AG04450 (cell line): Measurements from ENCODE around the gene SOST. TPM values are rescaled to one million over a fixed set of nuclear protein-coding genes. Genes with fewer than 3 reads are reported as not detected.

ENCODE experiments used
- CTCF ChIA-PET: fragments of 300-600, 350-600 bp; formaldehyde crosslinking; extraction: SDS; loops from one replicate; lab custom pipeline; 2022; ENCODE audit warnings: antibody characterized with exemption, inconsistent platforms; lab: Charles Lee
- POLR2A ChIA-PET: fragments of 350-600 bp; formaldehyde crosslinking; extraction: SDS; loops from one replicate; lab custom pipeline; 2021; ENCODE audit warnings: antibody characterized with exemption, inconsistent platforms; lab: Yijun Ruan, JAX
- DNase-seq: peaks from one replicate; pipeline ENCODE4 v3.0.0-alpha.2; 2011; ENCODE audit warnings: low read depth, low spot score
- H3K27ac ChIP-seq: one replicate; pipeline ENCODE4 v1.5.1; 2012; ENCODE audit warnings: low read depth, low read length, control low read depth
- H3K27me3 ChIP-seq: one replicate; pipeline ENCODE4 v1.6.0; 2012; ENCODE audit warnings: low read length; ENCODE audit not compliant: control insufficient read depth, insufficient read depth
- H3K4me3 ChIP-seq: 2 replicates; pipeline ENCODE4 v1.5.1; 2011; ENCODE audit warnings: mild to moderate bottlenecking, low read depth, low read length, control low read depth
- H3K9me3 ChIP-seq: 2 replicates; pipeline ENCODE4 v1.5.1; 2012; ENCODE audit warnings: low read length; ENCODE audit not compliant: control insufficient read depth, insufficient read depth
- polyA plus RNA-seq: library from polyadenylated mRNA; depleted of rRNA; stranded (reverse); fragments of >200 nt; gene quantifications from 2 replicates; pipeline ENCODE4 v1.2.3, GENCODE V29; 2011
- TF ChIP-seq, protein P1 (sequence below): IDR thresholded peaks from 2 replicates; pipeline ENCODE4 v1.5.1; 2011; ENCODE audit warnings: low read depth, low read length, control low read depth, inconsistent platforms

SOST gene
- polyA plus RNA-seq, 1 experiment = not detected

DNA sequence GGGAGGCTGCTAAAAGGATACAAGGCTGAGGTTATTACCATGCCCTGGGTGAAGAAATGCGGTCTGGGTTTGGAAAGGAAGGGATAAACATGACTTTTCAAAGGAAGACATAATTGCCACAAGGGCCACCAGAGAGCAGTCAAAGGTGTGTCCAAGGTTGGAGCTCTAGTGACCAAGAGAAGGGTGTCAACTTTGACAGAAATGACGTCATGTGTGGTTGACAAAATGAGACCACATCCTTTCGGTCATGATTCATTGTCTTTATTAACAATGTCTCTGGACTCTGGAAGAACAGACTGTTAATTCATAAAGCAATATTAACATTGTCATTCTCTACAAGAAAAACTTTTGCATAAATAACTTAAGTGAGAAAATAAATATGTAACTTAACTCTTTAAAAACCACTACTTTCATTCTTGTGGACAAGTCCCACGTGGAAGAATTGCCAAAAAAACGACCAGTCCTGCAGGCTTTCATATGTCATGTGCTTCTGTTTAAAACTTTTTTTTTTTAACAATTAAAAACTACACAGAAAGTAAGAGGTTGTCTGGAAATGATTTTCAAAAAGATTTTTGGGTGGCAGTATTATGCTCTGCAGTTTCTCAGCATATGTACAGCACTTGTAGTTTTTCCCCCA lies 5.0 kb downstream of the SOST start:
- CTCF ChIA-PET = no interaction called here
- Histone ChIP-seq H3K27ac (no peak overlapping the region), H3K27me3 (peaks cover 26% of the 10 kb centered on the region), H3K4me3 (no peak overlapping the region), H3K9me3 (no peaks in the 10 kb centered on the region)
- TF ChIP-seq, protein P1, sequence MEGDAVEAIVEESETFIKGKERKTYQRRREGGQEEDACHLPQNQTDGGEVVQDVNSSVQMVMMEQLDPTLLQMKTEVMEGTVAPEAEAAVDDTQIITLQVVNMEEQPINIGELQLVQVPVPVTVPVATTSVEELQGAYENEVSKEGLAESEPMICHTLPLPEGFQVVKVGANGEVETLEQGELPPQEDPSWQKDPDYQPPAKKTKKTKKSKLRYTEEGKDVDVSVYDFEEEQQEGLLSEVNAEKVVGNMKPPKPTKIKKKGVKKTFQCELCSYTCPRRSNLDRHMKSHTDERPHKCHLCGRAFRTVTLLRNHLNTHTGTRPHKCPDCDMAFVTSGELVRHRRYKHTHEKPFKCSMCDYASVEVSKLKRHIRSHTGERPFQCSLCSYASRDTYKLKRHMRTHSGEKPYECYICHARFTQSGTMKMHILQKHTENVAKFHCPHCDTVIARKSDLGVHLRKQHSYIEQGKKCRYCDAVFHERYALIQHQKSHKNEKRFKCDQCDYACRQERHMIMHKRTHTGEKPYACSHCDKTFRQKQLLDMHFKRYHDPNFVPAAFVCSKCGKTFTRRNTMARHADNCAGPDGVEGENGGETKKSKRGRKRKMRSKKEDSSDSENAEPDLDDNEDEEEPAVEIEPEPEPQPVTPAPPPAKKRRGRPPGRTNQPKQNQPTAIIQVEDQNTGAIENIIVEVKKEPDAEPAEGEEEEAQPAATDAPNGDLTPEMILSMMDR = no peak
- POLR2A ChIA-PET = no interaction called here
- DNase-seq = no peak

DNA sequence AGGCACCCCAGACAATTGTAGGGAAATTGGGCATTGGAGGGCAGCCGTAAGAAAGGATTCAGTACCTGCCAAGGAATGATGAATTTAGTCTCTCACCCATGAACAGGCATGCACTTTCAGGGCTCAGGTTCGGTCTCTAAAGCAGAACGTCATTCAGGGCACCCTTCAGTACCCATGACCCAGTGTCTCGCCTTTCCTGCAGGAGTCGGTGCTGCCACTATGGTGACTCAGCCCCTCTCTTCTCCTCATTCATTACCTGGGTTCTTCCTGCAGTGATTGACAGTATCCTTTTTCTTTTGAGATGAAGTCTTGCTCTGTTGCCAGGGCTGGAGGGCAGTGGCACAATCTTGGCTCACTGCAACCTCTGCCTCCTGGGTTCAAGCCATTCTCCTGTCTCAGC lies 8.4 kb downstream of the SOST start:
- Histone ChIP-seq H3K9me3 (no peaks in the 10 kb centered on the region), H3K27me3 (peaks cover 4% of the 10 kb centered on the region), H3K4me3 (no peak overlapping the region), H3K27ac (no peak overlapping the region)
- TF ChIP-seq, protein P1 = no peak
- ChIA-PET POLR2A (no interaction called here), CTCF (interaction anchor here (0.8 to 1.7 kb wide), 5 partner anchors 9 to 55 kb away, joined by 4 to 8 read pairs (median 4); partner anchors contain the start of gene SOST)
- no peak for DNase-seq

DNA sequence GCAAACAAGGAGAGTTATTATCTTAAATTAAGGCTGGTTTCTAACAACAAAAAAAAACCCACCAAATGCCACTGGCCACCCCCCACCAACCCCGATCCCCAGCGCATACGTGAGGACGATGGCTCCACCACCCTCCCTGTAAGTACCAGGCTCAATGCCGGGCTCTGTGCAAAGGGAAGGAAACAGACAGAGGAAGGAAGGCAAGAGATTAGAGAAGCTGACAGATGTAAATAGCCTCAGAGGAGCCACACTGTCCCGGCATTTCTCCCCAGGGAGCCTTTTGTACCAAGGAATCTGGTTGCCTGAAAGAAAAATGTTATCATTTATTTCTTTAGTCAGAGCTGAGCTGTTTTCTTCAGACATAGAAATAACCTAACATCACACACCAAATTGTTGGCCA lies 13.1 kb downstream of the SOST start:
- Histone ChIP-seq H3K27ac (no peak overlapping the region), H3K9me3 (no peaks in the 10 kb centered on the region), H3K27me3 (peaks cover 2% of the 10 kb centered on the region), H3K4me3 (no peak overlapping the region)
- no peak for DNase-seq
- CTCF ChIA-PET = interaction anchor here (0.9 to 1.3 kb wide), 3 partner anchors 14 to 51 kb away, joined by 3 to 6 read pairs (median 3); no protein-coding TSS in a partner anchor
- TF ChIP-seq, protein P1 = no peak
- POLR2A ChIA-PET = no interaction called here

DNA sequence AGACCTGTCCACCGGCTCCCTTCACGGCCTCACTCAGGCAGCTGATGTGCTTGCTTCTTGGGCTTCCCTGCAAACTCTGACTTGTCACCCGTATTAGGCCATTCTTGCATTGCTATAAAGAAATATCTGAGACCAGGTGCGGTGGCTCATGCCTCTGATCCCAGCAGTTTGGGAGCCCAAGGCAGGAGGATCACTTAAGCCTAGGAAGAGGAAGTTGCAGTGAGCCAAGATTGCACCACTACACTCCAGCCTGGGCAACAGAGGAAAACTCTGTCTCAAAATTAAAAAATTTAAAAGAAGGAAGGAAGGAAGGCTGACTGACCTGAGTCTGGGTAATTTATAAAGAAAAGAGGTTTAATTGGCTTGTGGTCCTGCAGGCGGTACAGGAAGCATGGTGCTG lies 17.0 kb downstream of the SOST start:
- no peak overlapping the region for H3K27ac ChIP-seq
- H3K4me3 ChIP-seq = no peak overlapping the region
- no peak for DNase-seq
- POLR2A ChIA-PET = interaction anchor here (0.6 to 0.9 kb wide), 2 partner anchors 28 to 328 kb away, joined by 4 to 11 read pairs; no protein-coding TSS in a partner anchor
- TF ChIP-seq, protein P1 = no peak
- CTCF ChIA-PET = interaction anchor here (2.0 kb wide), 1 partner anchor 47 kb away, joined by 7 read pairs; no protein-coding TSS in a partner anchor
- no peaks in the 10 kb centered on the region for H3K9me3 ChIP-seq
- peaks cover 2% of the 10 kb centered on the region for H3K27me3 ChIP-seq

DNA sequence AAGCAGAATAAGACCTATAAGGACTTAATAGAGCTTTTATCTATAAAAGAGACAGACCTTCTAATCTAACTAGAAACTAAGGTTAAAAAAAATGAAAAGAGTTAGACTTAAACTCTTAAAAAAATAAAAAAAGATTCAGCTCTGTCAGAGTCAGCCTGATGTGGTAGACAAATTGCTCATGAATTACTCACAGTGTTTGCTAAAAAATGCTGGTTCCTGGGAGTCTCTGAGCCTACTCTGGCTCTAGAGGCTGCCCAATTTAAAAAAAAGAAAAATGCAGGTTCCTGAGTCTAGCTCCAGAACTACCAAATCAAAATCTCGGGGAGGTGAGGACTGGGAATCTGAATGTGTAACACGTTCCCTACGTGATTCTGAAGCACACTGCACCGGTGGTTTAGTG lies 18.1 kb downstream of the SOST start:
- Histone ChIP-seq H3K9me3 (no peaks in the 10 kb centered on the region), H3K4me3 (no peak overlapping the region), H3K27ac (no peak overlapping the region), H3K27me3 (peaks cover 2% of the 10 kb centered on the region)
- POLR2A ChIA-PET = no interaction called here
- CTCF ChIA-PET = interaction anchor here (1.7 to 2.0 kb wide), 2 partner anchors 20 to 46 kb away, joined by 6 to 7 read pairs; no protein-coding TSS in a partner anchor
- DNase-seq = no peak
- TF ChIP-seq, protein P1 = no peak
